Esophagus muscularis mucosa (tissue), 4 donors: ENCODE data around the gene CC2D2A. TPM values are rescaled to one million over a fixed set of nuclear protein-coding genes. Genes with fewer than 3 reads are reported as not detected.

Experiments
- DNase-seq: peaks from one replicate; pipeline ENCODE4 v3.0.0-alpha.2; 2017; ENCODE audit errors: extremely low spot score
- H3K27ac ChIP-seq, 4 donors: fragments of 200-600 bp; sonication (generic); replicated peaks in 1 of 4; 1 replicate in 3 of 4; 2 replicates in 1 of 4; pipeline ENCODE4 v1.5.1; 2016 to 2019; ENCODE audit warnings: mild to moderate bottlenecking in 1 of 4
- H3K27me3 ChIP-seq, 4 donors: fragments of 200-600 bp; sonication (generic); one replicate each; pipeline versions ENCODE4 v1.5.1 to v1.6.0; 2016 to 2019
- H3K36me3 ChIP-seq, 4 donors: fragments of 200-600 bp; sonication (generic); one replicate each; pipeline ENCODE4 v1.5.1; 2016 to 2019
- H3K4me1 ChIP-seq, 4 donors: fragments of 200-600 bp; sonication (generic); one replicate each; pipeline ENCODE4 v1.5.1; 2016 to 2019
- H3K4me3 ChIP-seq, 4 donors: fragments of 200-600 bp; sonication (generic); 1 replicate in 2 of 4; 2 replicates in 2 of 4; pipeline ENCODE4 v1.5.1; 2016 to 2019; ENCODE audit warnings: mild to moderate bottlenecking in 4 of 4, moderate library complexity in 1 of 4
- H3K9me3 ChIP-seq, 4 donors: fragments of 200-600 bp; sonication (generic); 1 replicate in 3 of 4; 2 replicates in 1 of 4; pipeline ENCODE4 v1.5.1; 2016 to 2019
- EP300 ChIP-seq: sonication (generic); formaldehyde crosslinking; IDR thresholded peaks from one replicate; pipeline ENCODE4 v1.6.1; 2017; ENCODE audit warnings: antibody characterized with exemption
- POLR2A ChIP-seq: fragments of 450-650 bp; IDR thresholded peaks from one replicate; pipeline ENCODE4 v1.6.1; 2017; ENCODE audit warnings: antibody characterized with exemption, moderate library complexity, mild to moderate bottlenecking, low read depth
- POLR2AphosphoS5 ChIP-seq, 2 donors: sonication (generic); formaldehyde crosslinking; IDR thresholded peaks; one replicate each; pipeline ENCODE4 v1.6.1; 2017; ENCODE audit warnings: antibody characterized with exemption in 2 of 2
- WGBS: methylation state at CpG from one replicate; pipeline ENCODE4 v1.1.5; 2018; 5-methylcytosine and 5-hydroxymethylcytosine counted together
- intact Hi-C: fragments of 100-400 bp; cut with DNase I; formaldehyde crosslinking; loops from one replicate; pipeline ENCODE4 v1.15.1; 2023
- total RNA-seq, 4 donors: library from RNA; depleted of rRNA; stranded (reverse); fragments of >200 nt; gene quantifications; one replicate each; pipeline versions ENCODE4 v1.1.0 to v1.2.1, GENCODE V29; 2016
- TF ChIP-seq, protein P1 (sequence below), 3 experiments: fragments of 200-600 bp in 2 of 3; fragments of 450-650 bp in 1 of 3; sonication (generic) in 2 of 3; IDR thresholded peaks; one replicate each; pipeline ENCODE4 v1.5.1; 2017 to 2019; ENCODE audit warnings: antibody characterized with exemption in 3 of 3, mild to moderate bottlenecking in 2 of 3, moderate library complexity in 1 of 3

CC2D2A gene
- 10 to 100 TPM; 23.0 to 59.7 (median 45.0) TPM for total RNA-seq

DNA sequence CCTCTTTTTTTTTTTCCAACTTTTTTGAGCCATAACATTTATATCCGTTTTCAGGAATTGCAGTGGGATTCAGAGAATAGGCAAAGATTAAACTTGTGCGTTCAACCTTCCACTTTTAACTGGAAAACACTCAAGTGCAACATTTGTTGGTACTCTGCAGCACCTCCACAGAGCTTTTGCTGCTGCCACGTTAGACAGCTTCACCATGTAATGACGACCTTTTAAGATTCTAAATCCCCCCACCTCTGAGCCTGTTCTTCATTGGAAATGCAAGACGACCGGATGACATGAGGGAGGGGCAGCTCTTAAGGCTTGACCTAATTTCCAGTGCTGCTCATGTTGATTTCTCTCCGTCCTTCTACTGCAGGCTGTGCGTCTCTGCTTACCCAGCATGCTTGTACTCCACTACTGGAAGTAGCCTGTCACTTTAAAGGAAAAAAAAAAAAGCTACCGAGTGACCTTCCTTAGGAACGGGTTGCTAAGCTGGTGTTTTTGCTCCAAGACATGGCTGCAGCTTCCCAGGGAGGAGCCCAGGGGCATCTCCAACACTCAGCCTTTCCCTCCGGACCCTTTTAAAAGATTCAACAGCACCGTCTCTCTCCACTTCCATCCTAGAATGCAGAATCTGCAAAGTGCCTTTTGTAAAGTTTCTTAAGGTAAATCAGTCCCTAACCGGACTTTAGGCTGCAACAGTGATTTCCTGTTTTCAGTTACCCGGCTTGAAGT lies at the start of gene CC2D2A:
Gene CC2D2A (plus strand): TSS at position 481 of the 726 bp plus-strand sequence. CDS start 6,051 bp downstream, outside the sequence.
- TF ChIP-seq EP300, result no peak
- peak; percentile 43 to 52 for TF ChIP-seq POLR2AphosphoS5 (IDR thresholded peaks at IDR 0.05)
- Histone ChIP-seq H3K9me3 (no peaks in the 10 kb centered on the region), H3K27me3 (no peaks in the 10 kb centered on the region), H3K27ac (peak within 1 kb of the TSS; percentile 65 to 68 (median 66)), H3K36me3 (no peaks in the 10 kb centered on the region), H3K4me1 (peaks cover 15 to 62% (median 56%) of the 10 kb centered on the region in 4 donors), H3K4me3 (peak within 1 kb of the TSS; percentile 53 to 72 (median 66))
- 5% methylated on average over 14 of the region's 14 CpGs for WGBS
- intact Hi-C loops, result loop anchor here (10.0 kb wide), 1 partner anchor 735 kb away; no protein-coding TSS in a partner anchor
- peak; percentile 53 for DNase-seq

DNA sequence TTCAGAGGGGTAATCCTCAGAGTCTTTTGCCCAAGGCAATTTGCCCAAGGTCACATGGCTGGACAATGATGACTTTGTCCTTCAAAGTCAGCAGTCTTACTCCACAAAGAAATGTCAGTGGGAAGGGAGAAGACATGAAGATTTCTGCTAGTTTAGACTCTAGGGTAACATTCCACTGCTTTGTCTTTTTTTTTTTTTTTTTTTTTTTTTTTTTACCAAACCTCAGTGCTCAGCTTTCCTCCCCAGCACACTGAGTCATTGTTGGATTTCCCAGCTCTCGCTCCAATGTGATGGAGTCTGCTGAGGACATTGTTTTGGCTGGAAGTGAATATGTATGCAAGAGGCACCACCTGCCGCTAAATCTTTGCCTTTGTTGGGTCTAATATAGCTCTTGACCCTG lies 49.0 kb upstream of the CC2D2A start:
- WGBS, result 53% methylated on average over 2 of the region's 2 CpGs
- H3K27me3 ChIP-seq, result no peaks in the 10 kb centered on the region
- no peak for TF ChIP-seq POLR2A
- TF ChIP-seq EP300, result no peak
- TF ChIP-seq POLR2AphosphoS5 (IDR thresholded peaks at IDR 0.05), result peak in 1 of 2 donors; percentile 34
- TF ChIP-seq, protein P1, sequence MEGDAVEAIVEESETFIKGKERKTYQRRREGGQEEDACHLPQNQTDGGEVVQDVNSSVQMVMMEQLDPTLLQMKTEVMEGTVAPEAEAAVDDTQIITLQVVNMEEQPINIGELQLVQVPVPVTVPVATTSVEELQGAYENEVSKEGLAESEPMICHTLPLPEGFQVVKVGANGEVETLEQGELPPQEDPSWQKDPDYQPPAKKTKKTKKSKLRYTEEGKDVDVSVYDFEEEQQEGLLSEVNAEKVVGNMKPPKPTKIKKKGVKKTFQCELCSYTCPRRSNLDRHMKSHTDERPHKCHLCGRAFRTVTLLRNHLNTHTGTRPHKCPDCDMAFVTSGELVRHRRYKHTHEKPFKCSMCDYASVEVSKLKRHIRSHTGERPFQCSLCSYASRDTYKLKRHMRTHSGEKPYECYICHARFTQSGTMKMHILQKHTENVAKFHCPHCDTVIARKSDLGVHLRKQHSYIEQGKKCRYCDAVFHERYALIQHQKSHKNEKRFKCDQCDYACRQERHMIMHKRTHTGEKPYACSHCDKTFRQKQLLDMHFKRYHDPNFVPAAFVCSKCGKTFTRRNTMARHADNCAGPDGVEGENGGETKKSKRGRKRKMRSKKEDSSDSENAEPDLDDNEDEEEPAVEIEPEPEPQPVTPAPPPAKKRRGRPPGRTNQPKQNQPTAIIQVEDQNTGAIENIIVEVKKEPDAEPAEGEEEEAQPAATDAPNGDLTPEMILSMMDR (IDR thresholded peaks at IDR 0.05), result no peak
- peak overlapping the region in 3 of 4 donors; percentile 50 to 73 (median 70) for H3K27ac ChIP-seq
- no peak for DNase-seq
- no peaks in the 10 kb centered on the region for H3K36me3 ChIP-seq
- peaks cover 5 to 60% (median 54%) of the 10 kb centered on the region in 4 donors for H3K4me1 ChIP-seq
- H3K4me3 ChIP-seq, result no peak overlapping the region
- H3K9me3 ChIP-seq, result no peaks in the 10 kb centered on the region
- intact Hi-C loops, result no loop called here

DNA sequence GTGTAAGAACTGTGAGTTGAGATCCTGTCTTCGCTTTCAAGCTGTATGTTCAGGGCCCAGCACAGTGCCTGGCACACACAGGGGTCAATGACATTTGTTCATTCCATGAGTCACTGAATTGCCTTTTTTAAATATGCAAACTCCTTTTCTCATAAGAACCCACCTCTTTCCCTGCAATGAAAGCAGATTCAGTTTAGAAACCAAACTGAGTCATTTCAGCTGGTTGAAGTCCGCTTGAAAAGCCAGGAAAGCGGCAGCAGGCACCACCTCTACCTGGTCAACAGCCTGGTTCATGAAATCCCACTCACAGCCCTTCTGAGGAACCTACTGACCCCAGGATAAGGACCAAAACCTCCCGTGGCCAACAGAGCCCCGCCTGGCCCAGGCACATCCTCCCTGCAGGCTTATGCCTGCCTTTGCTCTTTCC lies 46.4 kb upstream of the CC2D2A start:
- intact Hi-C loops, result no loop called here
- TF ChIP-seq POLR2A, result no peak
- TF ChIP-seq EP300, result no peak
- TF ChIP-seq POLR2AphosphoS5 (IDR thresholded peaks at IDR 0.05), result no peak
- TF ChIP-seq, protein P1 (IDR thresholded peaks at IDR 0.05), result no peak
- Histone ChIP-seq H3K9me3 (no peaks in the 10 kb centered on the region), H3K4me1 (peaks cover 5 to 60% (median 51%) of the 10 kb centered on the region in 4 donors), H3K27me3 (no peaks in the 10 kb centered on the region), H3K27ac (peak overlapping the region; percentile 29 to 62 (median 46)), H3K4me3 (no peak overlapping the region), H3K36me3 (no peaks in the 10 kb centered on the region)
- WGBS, result 80% methylated on average over 5 of the region's 5 CpGs
- peak; percentile 85 for DNase-seq

DNA sequence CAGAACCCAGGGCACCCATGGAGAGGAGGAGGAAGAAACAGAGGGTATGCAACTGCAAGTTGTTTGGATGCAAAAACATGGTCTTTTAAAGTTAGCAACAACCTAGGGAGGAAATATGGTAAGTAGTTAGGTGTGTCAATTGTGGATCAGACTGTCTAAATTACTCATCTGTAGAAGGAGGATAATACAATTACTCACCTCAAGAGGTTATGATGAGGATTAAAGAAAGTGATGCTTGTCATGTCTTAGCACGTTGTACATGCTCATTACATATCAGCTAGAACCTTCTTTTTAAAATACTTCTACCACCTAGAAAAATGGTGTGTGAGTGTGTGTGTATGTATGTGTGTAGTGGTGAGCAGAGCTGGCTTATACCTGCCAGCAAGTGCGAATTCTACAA lies 44.2 kb upstream of the CC2D2A start:
- no peak for DNase-seq
- Histone ChIP-seq H3K9me3 (no peaks in the 10 kb centered on the region), H3K36me3 (no peaks in the 10 kb centered on the region), H3K27ac (peak overlapping the region in 2 of 4 donors; percentile 2 to 68), H3K4me1 (peaks cover 0 to 51% (median 39%) of the 10 kb centered on the region in 4 donors), H3K4me3 (peak overlapping the region in 1 of 4 donors; percentile 3), H3K27me3 (no peaks in the 10 kb centered on the region)
- intact Hi-C loops, result no loop called here
- 84% methylated on average over 2 of the region's 2 CpGs for WGBS
- no peak for TF ChIP-seq POLR2A
- TF ChIP-seq, protein P1 (IDR thresholded peaks at IDR 0.05), result no peak
- TF ChIP-seq EP300, result no peak
- no peak for TF ChIP-seq POLR2AphosphoS5 (IDR thresholded peaks at IDR 0.05)

DNA sequence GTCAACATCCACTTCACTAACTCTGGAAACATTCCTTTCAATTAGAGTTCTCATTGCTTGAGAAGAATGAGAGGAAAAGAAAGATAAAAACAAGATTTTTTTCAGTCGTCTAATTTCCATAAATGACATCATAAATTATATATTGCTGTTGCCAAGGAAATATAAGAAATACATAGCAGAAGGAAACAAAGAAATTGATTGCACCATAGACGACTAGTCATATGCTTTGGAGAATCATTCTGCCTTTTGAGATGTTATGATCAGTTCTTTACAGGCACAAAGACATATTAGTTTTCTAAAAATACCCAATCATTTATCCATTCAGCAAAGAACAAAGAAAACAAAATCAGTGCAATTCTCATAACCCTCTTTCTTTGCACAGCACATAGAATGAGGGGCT lies 42.5 kb upstream of the CC2D2A start:
- 42% methylated on average over 2 of the region's 2 CpGs for WGBS
- H3K4me1 ChIP-seq, result peaks cover 0 to 39% (median 31%) of the 10 kb centered on the region in 4 donors
- H3K27me3 ChIP-seq, result no peaks in the 10 kb centered on the region
- no peaks in the 10 kb centered on the region for H3K9me3 ChIP-seq
- no peak for TF ChIP-seq POLR2A
- TF ChIP-seq POLR2AphosphoS5 (IDR thresholded peaks at IDR 0.05), result no peak
- TF ChIP-seq EP300, result no peak
- TF ChIP-seq, protein P1 (IDR thresholded peaks at IDR 0.05), result no peak
- intact Hi-C loops, result no loop called here
- H3K4me3 ChIP-seq, result peak overlapping the region in 3 of 4 donors; percentile 11 to 46 (median 32)
- no peaks in the 10 kb centered on the region for H3K36me3 ChIP-seq
- DNase-seq, result no peak
- peak overlapping the region; percentile 57 to 75 (median 66) for H3K27ac ChIP-seq
